Body of pancreas (tissue), 4 donors: ENCODE data around the gene EBF3.

ENCODE experiments used
- CTCF ChIP-seq, 7 experiments: fragments of 450-650 bp in 4 of 7; fragments of 200-600 bp in 3 of 7; sonication (generic) in 3 of 7; IDR thresholded peaks; one replicate each; pipeline ENCODE4 v1.5.1; 2016 to 2019; ENCODE audit warnings: antibody characterized with exemption in 7 of 7
- POLR2A ChIP-seq, 3 donors: fragments of 450-650 bp; IDR thresholded peaks; one replicate each; pipeline ENCODE4 v1.6.1; 2016; ENCODE audit warnings: antibody characterized with exemption in 3 of 3, mild to moderate bottlenecking in 2 of 3

GRCh38 chr10:129901389-129902006 lies 62.6 kb downstream of the EBF3 start:
- TF ChIP-seq POLR2A (IDR thresholded peaks at IDR 0.05) (no peak), CTCF (IDR thresholded peaks at IDR 0.05) (no peak)
